ENCODE measurements around the gene PCDH12. TPM values are rescaled to one million over a fixed set of nuclear protein-coding genes. Genes with fewer than 3 reads are reported as not detected.
A peak's percentile ranks its signal among the peaks of the same experiment; 100 is the strongest.

Gene PCDH12
- total RNA-seq, 1 experiment from 2014 or later: not detected

DNA sequence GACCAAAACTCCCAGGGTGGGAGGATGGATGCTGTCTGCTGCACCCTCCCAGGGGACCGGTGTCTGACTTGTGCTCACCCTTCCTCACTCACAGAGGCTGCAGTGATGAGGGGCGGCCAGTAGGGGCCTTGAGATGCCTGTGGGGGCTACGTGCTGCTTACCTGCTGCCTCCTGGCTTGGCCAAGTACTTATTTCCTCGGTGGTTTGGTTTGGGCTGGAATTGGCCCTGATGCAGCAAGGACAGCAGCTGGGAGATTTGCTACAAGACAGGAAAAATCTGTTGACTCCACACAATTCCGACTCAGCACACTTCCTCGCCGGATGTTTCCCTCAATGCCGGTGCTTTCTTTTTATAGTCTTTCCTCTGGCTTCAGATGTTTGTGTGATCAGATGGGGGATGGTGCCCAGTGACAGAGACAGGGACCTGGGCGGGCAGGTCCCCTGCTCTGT is 6.6 kb downstream of the PCDH12 start:
- Histone ChIP-seq H4K8ac (replicated peaks; ENCODE audit: insufficient read length, low read depth, low read length) (no peak overlapping the region), H2BK5ac (ENCODE audit: insufficient read length, low read length) (no peak overlapping the region), H3K56ac (ENCODE audit: insufficient read length, low read depth, low read length) (no peak overlapping the region), H3T11ph (ENCODE audit: low read length) (no peak overlapping the region), H4K91ac (ENCODE audit: insufficient read length, low read depth, low read length) (no peak overlapping the region), H3K23ac (ENCODE audit: insufficient read length, low read depth, low read length) (no peak overlapping the region), H3K27me3 (ENCODE audit: insufficient read depth, low read length) (no peaks in the 10 kb centered on the region), H3K23me2 (ENCODE audit: insufficient read length, low read depth, low read length, poor library complexity, severe bottlenecking) (no peaks in the 10 kb centered on the region), H3K9me3 (ENCODE audit: control insufficient read depth, low read depth, low read length) (no peaks in the 10 kb centered on the region), H2BK12ac (ENCODE audit: insufficient read length, low read depth, low read length) (no peak overlapping the region), H3K27ac (ENCODE audit: insufficient read length, low read depth, low read length) (no peak overlapping the region), H3K4me2 (ENCODE audit: insufficient read depth, insufficient read length, low read length) (no peak overlapping the region), H3K4me1 (ENCODE audit: insufficient read depth, low read length) (no peaks in the 10 kb centered on the region; the same call in 1 of the 2 replicates), H3K14ac (ENCODE audit: insufficient read depth, low read length) (no peak overlapping the region), H4K5ac (ENCODE audit: insufficient read length, low read depth, low read length) (no peak overlapping the region), H3K79me1 (ENCODE audit: insufficient read depth, low read depth, low read length, poor library complexity, severe bottlenecking) (no peaks in the 10 kb centered on the region), H2AFZ (ENCODE audit: low read length) (no peak overlapping the region), H3K79me2 (ENCODE audit: insufficient read depth, low read length) (no peaks in the 10 kb centered on the region), H3K4ac (ENCODE audit: low read depth, low read length) (no peak overlapping the region), H3K18ac (ENCODE audit: insufficient read length, low read depth, low read length) (no peak overlapping the region), H2BK120ac (ENCODE audit: low read depth, low read length, poor library complexity, severe bottlenecking) (no peak overlapping the region), H3K9ac (ENCODE audit: extremely low read depth, insufficient read length, low read length) (no peak overlapping the region), H2AK5ac (ENCODE audit: insufficient read length, low read length) (no peak overlapping the region), H4K20me1 (ENCODE audit: control insufficient read depth, insufficient read depth, insufficient read length) (no peaks in the 10 kb centered on the region), H2BK15ac (ENCODE audit: low read depth, low read length) (no peak overlapping the region; the same call in 1 of the 2 replicates), H2BK20ac (ENCODE audit: low read depth, low read length, poor library complexity, severe bottlenecking) (no peak overlapping the region)
- H3K4me3 Mint-ChIP-seq: no peak overlapping the region
- peak; percentile 86 for DNase-seq
- H3K9me3 Mint-ChIP-seq: no peaks in the 10 kb centered on the region; a peak in 1 of 5 replicates
- no peak overlapping the region; a peak in 1 of 7 replicates for H3K27ac Mint-ChIP-seq
- TF ChIP-seq, protein P1, sequence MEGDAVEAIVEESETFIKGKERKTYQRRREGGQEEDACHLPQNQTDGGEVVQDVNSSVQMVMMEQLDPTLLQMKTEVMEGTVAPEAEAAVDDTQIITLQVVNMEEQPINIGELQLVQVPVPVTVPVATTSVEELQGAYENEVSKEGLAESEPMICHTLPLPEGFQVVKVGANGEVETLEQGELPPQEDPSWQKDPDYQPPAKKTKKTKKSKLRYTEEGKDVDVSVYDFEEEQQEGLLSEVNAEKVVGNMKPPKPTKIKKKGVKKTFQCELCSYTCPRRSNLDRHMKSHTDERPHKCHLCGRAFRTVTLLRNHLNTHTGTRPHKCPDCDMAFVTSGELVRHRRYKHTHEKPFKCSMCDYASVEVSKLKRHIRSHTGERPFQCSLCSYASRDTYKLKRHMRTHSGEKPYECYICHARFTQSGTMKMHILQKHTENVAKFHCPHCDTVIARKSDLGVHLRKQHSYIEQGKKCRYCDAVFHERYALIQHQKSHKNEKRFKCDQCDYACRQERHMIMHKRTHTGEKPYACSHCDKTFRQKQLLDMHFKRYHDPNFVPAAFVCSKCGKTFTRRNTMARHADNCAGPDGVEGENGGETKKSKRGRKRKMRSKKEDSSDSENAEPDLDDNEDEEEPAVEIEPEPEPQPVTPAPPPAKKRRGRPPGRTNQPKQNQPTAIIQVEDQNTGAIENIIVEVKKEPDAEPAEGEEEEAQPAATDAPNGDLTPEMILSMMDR (conservative IDR thresholded peaks at IDR 0.05): peak; percentile 76
- WGBS (ENCODE audit: extremely low coverage, insufficient read length, low lambda C conversion rate): no CpG with 5 or more reads among the region's 9 CpGs
- peaks cover 3% of the 10 kb centered on the region; the same call in 1 of the 2 replicates for H3K27me3 Mint-ChIP-seq (ENCODE audit: low read depth)
- H3K4me1 Mint-ChIP-seq: peaks cover 13 to 14% of the 10 kb centered on the region in 2 experiments
- H3K36me3 Mint-ChIP-seq (ENCODE audit: insufficient read depth in 1 of 3, low read depth in 3 of 3): no peaks in the 10 kb centered on the region
